Activated naive CD4-positive, alpha-beta T cell (primary cell): ENCODE measurements around the gene SEC22B.
"Not testable (repeated sequence)": the region's sequence is repeated elsewhere in the genome, so short reads cannot be mapped to it uniquely, and the experiment has no call there.

Experiments used
- DNase-seq, 4 experiments: peaks; one replicate each; lab custom pipeline; 2025; lab: John Stamatoyannopoulos, UW

The SEC22B gene

GRCh38 chr1:120145806-120146205, 30.5 kb downstream of the SEC22B start:
- DNase-seq, result not testable (repeated sequence)

- not testable (repeated sequence) for DNase-seq
These were observed 31.7 kb downstream of the SEC22B start for GRCh38 chr1:120144626-120145025.

GRCh38 chr1:120144169-120144568, 32.2 kb downstream of the SEC22B start:
- DNase-seq, result not testable (repeated sequence)

- DNase-seq, result not testable (repeated sequence)
These were observed 33.0 kb downstream of the SEC22B start for GRCh38 chr1:120143334-120143733.

GRCh38 chr1:120142512-120143263, 33.6 kb downstream of the SEC22B start:
- peak in 1 of 4 experiments; percentile 15 for DNase-seq

GRCh38 chr1:120141865-120142264, 34.5 kb downstream of the SEC22B start:
- DNase-seq, result not testable (repeated sequence)

- DNase-seq, result not testable (repeated sequence)
These were observed 35.6 kb downstream of the SEC22B start for GRCh38 chr1:120140656-120141265.

GRCh38 chr1:120136086-120136485, 40.2 kb downstream of the SEC22B start:
- DNase-seq, result not testable (repeated sequence)

GRCh38 chr1:120133928-120134325, 42.4 kb downstream of the SEC22B start:
- DNase-seq, result not testable (repeated sequence)

GRCh38 chr1:120133228-120133927, 42.9 kb downstream of the SEC22B start:
- no peak for DNase-seq

- not testable (repeated sequence) for DNase-seq
These were observed 43.9 kb downstream of the SEC22B start for GRCh38 chr1:120132406-120132763.

GRCh38 chr1:120131611-120132405, 44.5 kb downstream of the SEC22B start:
- not testable (repeated sequence) for DNase-seq

- not testable (repeated sequence) for DNase-seq
These were observed 48.4 kb downstream of the SEC22B start for GRCh38 chr1:120127921-120128320.

GRCh38 chr1:120126216-120126615, 50.1 kb downstream of the SEC22B start:
- DNase-seq, result not testable (repeated sequence)

- not testable (repeated sequence) for DNase-seq
These were observed 51.7 kb downstream of the SEC22B start for GRCh38 chr1:120124628-120125027.

- DNase-seq, result not testable (repeated sequence)
These were observed 52.4 kb downstream of the SEC22B start for GRCh38 chr1:120123813-120124510.

GRCh38 chr1:120122262-120122893, 53.9 kb downstream of the SEC22B start:
- DNase-seq, result not testable (repeated sequence)

GRCh38 chr1:120121830-120122229, 54.5 kb downstream of the SEC22B start:
- not testable (repeated sequence) for DNase-seq

GRCh38 chr1:120120525-120120924, 55.8 kb downstream of the SEC22B start:
- DNase-seq, result not testable (repeated sequence)

- not testable (repeated sequence) for DNase-seq
These were observed 58.7 kb downstream of the SEC22B start for GRCh38 chr1:120117371-120118177.
